H1 (cell line): ENCODE data around the gene SLC22A6. TPM values are rescaled to one million over a fixed set of nuclear protein-coding genes. Genes with fewer than 3 reads are reported as not detected.

ENCODE experiments used
- CTCF ChIA-PET: fragments of 300-600 bp; sonication (Branson Sonifier 250); formaldehyde crosslinking; loops from one replicate; lab custom pipeline; 2021; ENCODE audit not compliant: partially characterized antibody; lab: Charles Lee
- POLR2A ChIA-PET: fragments of 300-600 bp; sonication (Branson Sonifier 250); formaldehyde crosslinking; loops from one replicate; lab custom pipeline; 2021; ENCODE audit warnings: inconsistent platforms; ENCODE audit not compliant: partially characterized antibody; lab: Charles Lee
- DNase-seq, 2 experiments: peaks; one replicate each; pipeline versions ENCODE4 v3.0.0 to v3.0.0-alpha.2; 2010 to 2022; ENCODE audit warnings: low spot score in 2 of 2, low read depth in 1 of 2, mixed read lengths in 1 of 2
- FAIRE-seq: peaks from 2 replicates; lab custom pipeline; 2011; peaks lifted over from hg19 to GRCh38; lab: Jason Lieb, UNC
- H2AFZ ChIP-seq: 2 replicates; pipeline ENCODE4 v1.8.1; 2012; ENCODE audit warnings: low read length, inconsistent platforms
- H2AK5ac ChIP-seq: 2 replicates; pipeline ENCODE4 v1.6.1; 2013; ENCODE audit warnings: low read depth, low read length
- H2BK120ac ChIP-seq: replicated peaks from 2 replicates; pipeline ENCODE3; 2013; ENCODE audit warnings: low read depth, low read length, inconsistent platforms
- H2BK12ac ChIP-seq: 2 replicates; pipeline ENCODE4 v1.6.1; 2013; ENCODE audit warnings: low read depth, low read length
- H2BK15ac ChIP-seq: 2 replicates; pipeline ENCODE4 v1.6.1; 2013; ENCODE audit warnings: low read length
- H2BK20ac ChIP-seq: 2 replicates; pipeline ENCODE4 v1.6.1; 2013; ENCODE audit warnings: low read length
- H2BK5ac ChIP-seq: 2 replicates; pipeline ENCODE4 v1.6.1; 2013; ENCODE audit warnings: low read depth, low read length
- H3K14ac ChIP-seq: 2 replicates; pipeline ENCODE4 v1.6.1; 2013; ENCODE audit warnings: inconsistent platforms; ENCODE audit not compliant: insufficient read length
- H3K18ac ChIP-seq: 2 replicates; pipeline ENCODE4 v1.6.1; 2013; ENCODE audit warnings: low read length; ENCODE audit errors: extremely low read depth
- H3K23ac ChIP-seq: 2 replicates; pipeline ENCODE4 v1.6.1; 2013; ENCODE audit warnings: inconsistent platforms; ENCODE audit not compliant: insufficient read length
- H3K23me2 ChIP-seq: 2 replicates; pipeline ENCODE4 v1.6.1; 2013; ENCODE audit warnings: low read depth, low read length
- H3K27ac ChIP-seq: 2 replicates; pipeline ENCODE4 v1.6.1; 2011; ENCODE audit warnings: low read depth, low read length, inconsistent platforms
- H3K27me3 ChIP-seq, 4 experiments: replicated peaks in 1 of 4; 1 replicate in 1 of 4; 2 replicates in 3 of 4; pipeline versions ENCODE4 v1.6.1 to v1.8.1; 2011 to 2013; ENCODE audit warnings: low read length in 3 of 4, mild to moderate bottlenecking in 3 of 4, inconsistent platforms in 2 of 4, mixed read lengths in 2 of 4, moderate library complexity in 1 of 4; ENCODE audit not compliant: control insufficient read depth in 3 of 4, insufficient read depth in 3 of 4; ENCODE audit errors: extremely low read depth in 1 of 4
- H3K36me3 ChIP-seq, 4 experiments: 2 replicates each; pipeline versions ENCODE4 v1.6.1 to v1.8.1; 2011 to 2013; ENCODE audit warnings: mild to moderate bottlenecking in 4 of 4, low read length in 3 of 4, moderate library complexity in 2 of 4, control low read depth in 1 of 4, inconsistent platforms in 1 of 4; ENCODE audit not compliant: insufficient read depth in 4 of 4, control insufficient read depth in 2 of 4
- H3K4ac ChIP-seq: replicated peaks from 2 replicates; pipeline ENCODE3; 2013; ENCODE audit warnings: low read length, low read depth, mixed read lengths, inconsistent platforms; ENCODE audit not compliant: insufficient read length
- H3K4me1 ChIP-seq, 4 experiments: replicated peaks in 1 of 4; 1 replicate in 1 of 4; 2 replicates in 3 of 4; pipeline versions ENCODE4 v1.6.1 to v1.8.1; 2011 to 2013; ENCODE audit warnings: low read length in 3 of 4, inconsistent platforms in 2 of 4, mixed read lengths in 1 of 4; ENCODE audit not compliant: insufficient read depth in 4 of 4, control insufficient read depth in 3 of 4
- H3K4me2 ChIP-seq, 2 experiments: 2 replicates each; pipeline versions ENCODE4 v1.6.1 to v1.8.1; 2011 to 2013; ENCODE audit warnings: low read depth in 2 of 2, low read length in 2 of 2, control low read depth in 1 of 2, inconsistent platforms in 1 of 2, mild to moderate bottlenecking in 1 of 2; ENCODE audit not compliant: insufficient read depth in 1 of 2
- H3K4me3 ChIP-seq, 4 experiments: fragments of 200-600, 300-600 bp in 1 of 4; sonication (generic), shearing (Covaris generic), sonication (Bioruptor Twin) in 1 of 4; 2 replicates each; pipeline versions ENCODE4 v1.5.1 to v1.8.1; 2011 to 2016; ENCODE audit warnings: low read length in 4 of 4, low read depth in 3 of 4, control low read depth in 2 of 4, inconsistent platforms in 2 of 4, mild to moderate bottlenecking in 2 of 4, mixed read lengths in 1 of 4, moderate library complexity in 1 of 4; ENCODE audit not compliant: insufficient read depth in 2 of 4; ENCODE audit errors: extremely low read depth in 1 of 4
- H3K56ac ChIP-seq: replicated peaks from 2 replicates; pipeline ENCODE3; 2013; ENCODE audit warnings: low read depth, mild to moderate bottlenecking, mixed read lengths, low read length, inconsistent platforms; ENCODE audit not compliant: insufficient read length
- H3K79me1 ChIP-seq: 2 replicates; pipeline ENCODE4 v1.6.1; 2013; ENCODE audit warnings: low read depth, low read length, control low read depth
- H3K79me2 ChIP-seq, 2 experiments: 2 replicates each; pipeline versions ENCODE4 v1.6.1 to v1.8.1; 2012 to 2013; ENCODE audit warnings: low read length in 2 of 2, mild to moderate bottlenecking in 2 of 2, inconsistent platforms in 1 of 2; ENCODE audit not compliant: insufficient read depth in 2 of 2, control insufficient read depth in 1 of 2
- H3K9ac ChIP-seq, 4 experiments: replicated peaks in 1 of 4; 1 replicate in 1 of 4; 2 replicates in 3 of 4; pipeline versions ENCODE4 v1.6.1 to v1.8.1; 2011 to 2013; ENCODE audit warnings: low read depth in 3 of 4, low read length in 3 of 4, control low read depth in 2 of 4, mild to moderate bottlenecking in 2 of 4, moderate library complexity in 2 of 4, inconsistent platforms in 1 of 4; ENCODE audit errors: extremely low read depth in 1 of 4
- H3K9me3 ChIP-seq, 2 experiments: 2 replicates each; pipeline versions ENCODE4 v1.6.1 to v1.8.1; 2012 to 2013; ENCODE audit warnings: mild to moderate bottlenecking in 2 of 2, moderate library complexity in 2 of 2, control low read depth in 1 of 2, inconsistent platforms in 1 of 2, low read depth in 1 of 2, low read length in 1 of 2, mixed read lengths in 1 of 2; ENCODE audit not compliant: insufficient read depth in 2 of 2
- H4K20me1 ChIP-seq, 2 experiments: replicated peaks in 1 of 2; 2 replicates each; pipeline versions ENCODE3 to v1.8.1; 2011 to 2013; ENCODE audit warnings: inconsistent platforms in 2 of 2, low read length in 2 of 2, mild to moderate bottlenecking in 1 of 2; ENCODE audit not compliant: insufficient read depth in 2 of 2, control insufficient read depth in 1 of 2
- H4K5ac ChIP-seq: 2 replicates; pipeline ENCODE4 v1.6.1; 2013; ENCODE audit warnings: low read length, low read depth, mixed read lengths, inconsistent platforms; ENCODE audit not compliant: insufficient read length
- H4K8ac ChIP-seq: 2 replicates; pipeline ENCODE4 v1.8.0; 2013; ENCODE audit warnings: mild to moderate bottlenecking, moderate library complexity, low read length, inconsistent platforms; ENCODE audit not compliant: insufficient read depth; ENCODE audit errors: extremely low read depth
- H4K91ac ChIP-seq: replicated peaks from 2 replicates; pipeline ENCODE3; 2013; ENCODE audit warnings: low read length, mixed read lengths, inconsistent platforms; ENCODE audit not compliant: insufficient read length
- GABPA ChIP-seq: IDR thresholded peaks from 2 replicates; pipeline ENCODE4 v1.6.1; 2011; ENCODE audit warnings: mild to moderate bottlenecking, low read length, moderate library complexity, borderline replicate concordance; ENCODE audit not compliant: insufficient read depth
- HDAC6 ChIP-seq: IDR thresholded peaks from one replicate; pipeline ENCODE4 v1.7.1; 2012; ENCODE audit warnings: low read depth, mild to moderate bottlenecking, inconsistent platforms, low read length, moderate library complexity
- RAD21 ChIP-seq, 2 experiments: IDR thresholded peaks in 1 of 2; conservative IDR thresholded peaks in 1 of 2; 2 replicates each; pipeline ENCODE4 v1.6.1; 2011; ENCODE audit warnings: low read depth in 2 of 2, low read length in 2 of 2, improper control_type of control experiment in 1 of 2, inconsistent platforms in 1 of 2, mild to moderate bottlenecking in 1 of 2, moderate library complexity in 1 of 2
- SIN3A ChIP-seq, 2 experiments: IDR thresholded peaks in 1 of 2; conservative IDR thresholded peaks in 1 of 2; 2 replicates each; pipeline ENCODE4 v1.6.1; 2011 to 2012; ENCODE audit warnings: low read length in 2 of 2, improper control_type of control experiment in 1 of 2, low read depth in 1 of 2, mild to moderate bottlenecking in 1 of 2
- TCF12 ChIP-seq: IDR thresholded peaks from 2 replicates; pipeline ENCODE4 v1.6.1; 2011; ENCODE audit warnings: low read depth, mild to moderate bottlenecking, low read length
- YY1 ChIP-seq: IDR thresholded peaks from 2 replicates; pipeline ENCODE4 v1.6.1; 2011; ENCODE audit warnings: low read depth, mild to moderate bottlenecking, low read length
- WGBS, 2 experiments: shearing (Covaris generic) in 1 of 2; methylation state at CpG; one replicate each; pipeline versions ENCODE4 v1.1.6 to v1.1.7; 2013 to 2015; ENCODE audit warnings: low lambda C conversion rate in 2 of 2, mixed read lengths in 2 of 2, inconsistent platforms in 1 of 2, low coverage in 1 of 2, missing lambda C conversion rate in 1 of 2; ENCODE audit not compliant: insufficient replicate concordance in 2 of 2, insufficient coverage in 1 of 2, insufficient read length in 1 of 2; ENCODE audit errors: extremely low coverage in 1 of 2, missing lambda C conversion rate in 1 of 2; 5-methylcytosine and 5-hydroxymethylcytosine counted together
- polyA plus RNA-seq, 7 experiments: library from polyadenylated mRNA; depleted of rRNA in 3 of 7; stranded (reverse) in 5 of 7; unstranded in 2 of 7; fragments of >200 nt in 5 of 7; fragments of 200-250 nt in 2 of 7; gene quantifications; 1 replicate in 5 of 7; 2 replicates in 1 of 7; 4 replicates in 1 of 7; pipeline versions ENCODE4 v1.2.1 to v1.2.3, GENCODE V29; 2011 to 2013; ENCODE audit warnings: missing spikeins in 2 of 7, mixed read lengths in 2 of 7
- total RNA-seq: library from RNA; stranded (reverse); fragmentation: NEBNext Ultra II Directional; extraction: Animal tissue kit (Norgen Biotek cat#: 25700); gene quantifications from 2 replicates; pipeline ENCODE4 v1.2.1, GENCODE V29; 2021

The SLC22A6 gene
- total and polyA plus RNA-seq, 2 of the 8 experiments (the other 6 are each of a cell fraction or from before 2014, with no cell fraction given): not detected

DNA sequence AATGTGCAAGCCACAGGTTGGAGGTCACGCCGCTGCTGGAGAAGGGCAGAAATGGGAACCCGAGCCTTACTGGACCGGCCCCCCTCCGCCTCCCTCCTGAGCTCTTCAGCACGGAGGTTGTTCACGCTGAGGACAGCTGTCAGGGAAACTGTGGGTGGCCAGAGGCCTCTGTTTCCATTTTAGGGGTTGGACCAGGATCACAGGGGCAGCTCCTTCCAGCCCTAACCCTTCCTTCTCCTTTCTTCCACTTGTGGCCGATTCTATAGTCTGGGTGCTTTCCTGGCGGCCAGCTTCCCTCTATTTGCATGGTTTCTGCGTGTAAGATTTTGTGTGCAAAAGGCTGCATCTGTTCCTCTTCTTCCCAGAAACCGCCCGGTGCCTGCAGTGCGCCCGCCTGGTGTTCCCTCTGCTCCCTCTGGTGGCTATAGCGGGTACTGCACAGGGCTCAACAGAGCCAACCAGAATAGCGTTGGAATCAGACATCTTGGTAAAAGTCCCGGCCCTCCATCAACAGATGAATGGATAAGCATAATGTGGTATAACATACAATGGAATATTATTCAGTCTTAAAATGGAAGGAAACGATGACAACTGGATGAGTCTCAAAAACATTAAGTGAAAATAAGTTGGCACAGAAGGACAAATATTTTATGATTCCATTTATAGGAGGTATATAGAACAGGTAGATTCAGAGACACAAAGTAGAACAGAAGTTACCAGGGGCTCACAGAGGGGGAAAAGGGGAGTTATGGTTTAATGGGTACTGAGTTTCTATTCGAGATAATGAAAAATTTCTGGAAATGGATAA is 39.3 kb upstream of the SLC22A6 start:
- H3K4me1 ChIP-seq: peaks cover 0 to 7% (median 4%) of the 10 kb centered on the region in 4 experiments; a peak in 5 of 7 replicates
- H3K36me3 ChIP-seq: no peaks in the 10 kb centered on the region
- 33% methylated on average over 19 of the region's 19 CpGs; no CpG with 5 or more reads in 1 of the 2 experiments for WGBS, 2 experiments
- no peak overlapping the region for H3K18ac ChIP-seq
- no peak overlapping the region for H3K4me3 ChIP-seq
- H2AK5ac ChIP-seq: no peak overlapping the region
- FAIRE-seq: peak; percentile 70
- H3K4ac ChIP-seq: no peak overlapping the region
- H3K56ac ChIP-seq: no peak overlapping the region
- no peak overlapping the region for H3K23ac ChIP-seq
- DNase-seq: peak; percentile 29 to 97
- peaks cover 0 to 4% (median 2%) of the 10 kb centered on the region in 4 experiments; a peak in 3 of 7 replicates for H3K27me3 ChIP-seq
- CTCF ChIA-PET: interaction anchor here (0.8 to 8.6 kb wide), 30 partner anchors 9 to 715 kb away, joined by 3 to 435 read pairs (median 4); partner anchors contain the start of genes CHRM1 and SLC22A8
- peaks cover 2% of the 10 kb centered on the region; the same call in 1 of the 2 replicates for H3K23me2 ChIP-seq
- no peak overlapping the region for H4K91ac ChIP-seq
- no peak overlapping the region for H3K27ac ChIP-seq
- no peak overlapping the region for H2BK12ac ChIP-seq
- H4K8ac ChIP-seq: no peak overlapping the region; the same call in 1 of the 2 replicates
- no peak overlapping the region for H4K5ac ChIP-seq
- H3K79me1 ChIP-seq: no peaks in the 10 kb centered on the region
- no peak overlapping the region; a peak in 1 of 4 replicates for H3K4me2 ChIP-seq
- POLR2A ChIA-PET: interaction anchor here (0.8 to 2.3 kb wide), 8 partner anchors 9 to 238 kb away, joined by 3 to 15 read pairs (median 3); no protein-coding TSS in a partner anchor
- H2BK20ac ChIP-seq: no peak overlapping the region
- H2AFZ ChIP-seq: 0 out of 2 replicates have a peak overlapping the region, but pooled peaks have one; percentile 11
- H2BK15ac ChIP-seq: no peak overlapping the region
- H3K9ac ChIP-seq: no peak overlapping the region
- H3K79me2 ChIP-seq: no peaks in the 10 kb centered on the region
- no peaks in the 10 kb centered on the region for H4K20me1 ChIP-seq
- H2BK5ac ChIP-seq: no peak overlapping the region
- H3K9me3 ChIP-seq: no peaks in the 10 kb centered on the region; a peak in 1 of 4 replicates
- no peak overlapping the region for H2BK120ac ChIP-seq
- H3K14ac ChIP-seq: no peak overlapping the region
- TF ChIP-seq YY1: peak; percentile 80
- TF ChIP-seq RAD21 (IDR thresholded peaks at IDR 0.05 in 1 of 2, conservative IDR thresholded peaks at IDR 0.05 in 1 of 2; ENCODE audit: low read depth in 2 of 2, low read length in 2 of 2): peak; percentile 84 to 87
- TF ChIP-seq GABPA: no peak
- 0 out of 4 replicates have a peak, but pooled peaks of 1 of the 2 experiments have one; percentile 45 for TF ChIP-seq SIN3A (conservative IDR thresholded peaks at IDR 0.05 in 1 of 2, IDR thresholded peaks at IDR 0.05 in 1 of 2; ENCODE audit: low read depth in 1 of 2, low read length in 2 of 2)
- no peak for TF ChIP-seq HDAC6
- TF ChIP-seq TCF12: no peak
